ENCODE data around the gene SORBS1.

DNA sequence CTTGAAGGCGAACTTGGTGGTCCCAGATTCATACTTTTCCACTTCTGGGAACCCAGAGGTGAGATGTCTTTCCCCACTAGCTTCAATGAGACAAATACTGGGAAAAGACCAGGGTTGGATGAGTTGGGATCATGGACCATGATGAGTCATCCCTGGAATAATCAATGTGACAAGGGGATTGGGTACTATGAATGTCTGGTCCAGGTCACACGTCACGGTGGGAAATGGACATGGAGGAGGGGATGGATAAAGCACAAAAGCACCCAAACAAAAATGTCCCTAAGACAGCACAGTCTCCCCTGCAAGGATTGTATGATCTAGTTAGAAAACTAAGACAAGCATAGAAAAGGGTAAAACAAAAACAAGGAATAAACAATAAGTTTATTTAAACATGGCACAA lies 12.4 kb upstream of the SORBS1 start:
- TF ChIP-seq GATA2 (IDR thresholded peaks at IDR 0.05; ENCODE audit: low read depth, low read length) (no peak), GATA3 (IDR thresholded peaks at IDR 0.05; ENCODE audit: low read depth, low read length) (no peak)

Measured in SH-SY5Y (cell line).